PC-3 (cell line): ENCODE measurements around the gene PLA2G2C. TPM values are rescaled to one million over a fixed set of nuclear protein-coding genes. Genes with fewer than 3 reads are reported as not detected.

Experiments used
- ATAC-seq: fragments of 200-7000 bp; cut with Tn5 transposase; 2 replicates; pipeline ENCODE4 v1.9.1; 2020; ENCODE audit warnings: mild to moderate bottlenecking, moderate library complexity
- BruUV-seq: library from RNA; stranded (reverse); fragments of 400-500 nt; replicated peaks from 2 replicates; lab custom pipeline; 2021; lab: Mats Ljungman, UMichigan
- CTCF ChIA-PET: fragments of 300-600 bp; sonication (Branson Sonifier 250); formaldehyde crosslinking; loops from one replicate; lab custom pipeline; 2022; ENCODE audit warnings: antibody characterized with exemption; lab: Charles Lee
- POLR2A ChIA-PET: fragments of 300-600 bp; sonication (Branson Sonifier 250); formaldehyde crosslinking; loops from one replicate; lab custom pipeline; 2022; ENCODE audit warnings: antibody characterized with exemption; ENCODE audit not compliant: unreplicated experiment; lab: Charles Lee
- DNase-seq: peaks from one replicate; pipeline ENCODE4 v3.0.0-alpha.2; 2015
- H2AFZ ChIP-seq: fragments of 300-600 bp; sonication (generic); 2 replicates; pipeline ENCODE4 v1.6.0; 2016; ENCODE audit warnings: antibody characterized with exemption, low read length
- H3F3A ChIP-seq: fragments of 300-600 bp; sonication (generic); one replicate; pipeline ENCODE4 v1.6.0; 2017; ENCODE audit warnings: antibody characterized with exemption, low read length, control low read depth, mild to moderate bottlenecking; ENCODE audit not compliant: unreplicated experiment
- H3K27ac ChIP-seq: fragments of 300-600 bp; sonication (generic); 2 replicates; pipeline ENCODE4 v1.5.1; 2016; ENCODE audit warnings: mild to moderate bottlenecking, low read length
- H3K27me3 ChIP-seq: fragments of 300-600 bp; sonication (generic); 2 replicates; pipeline ENCODE4 v1.6.1; 2016; ENCODE audit warnings: low read length, mixed read lengths
- H3K36me3 ChIP-seq: fragments of 300-600 bp; sonication (generic); 2 replicates; pipeline ENCODE4 v1.6.1; 2016; ENCODE audit warnings: low read depth, mixed run types, low read length, mixed read lengths
- H3K4me1 ChIP-seq: fragments of 300-600 bp; sonication (generic); 2 replicates; pipeline ENCODE4 v1.5.1; 2016; ENCODE audit warnings: low read length; ENCODE audit not compliant: insufficient read depth
- H3K4me2 ChIP-seq: fragments of 300-600 bp; sonication (generic); 2 replicates; pipeline ENCODE4 v1.6.0; 2016; ENCODE audit warnings: low read length
- H3K4me3 ChIP-seq: fragments of 300-600 bp; sonication (generic); 2 replicates; pipeline ENCODE4 v1.5.1; 2016; ENCODE audit warnings: mild to moderate bottlenecking, low read length, mixed read lengths
- H3K79me2 ChIP-seq: fragments of 300-600 bp; sonication (generic); 2 replicates; pipeline ENCODE4 v1.6.1; 2017; ENCODE audit warnings: low read length, mixed read lengths
- H3K9ac ChIP-seq: fragments of 300-600 bp; sonication (generic); 2 replicates; pipeline ENCODE4 v1.6.0; 2016; ENCODE audit warnings: mild to moderate bottlenecking, low read length
- H3K9me2 ChIP-seq: fragments of 300-600 bp; sonication (generic); replicated peaks from 2 replicates; pipeline ENCODE4 v1.6.1; 2016; ENCODE audit warnings: mixed run types, low read length, mixed read lengths
- H3K9me3 ChIP-seq: fragments of 300-600 bp; sonication (generic); 2 replicates; pipeline ENCODE4 v1.6.1; 2016; ENCODE audit warnings: low read length, mixed read lengths
- H4K20me1 ChIP-seq: fragments of 300-600 bp; sonication (generic); 2 replicates; pipeline ENCODE4 v1.6.1; 2016; ENCODE audit warnings: low read length, mixed read lengths
- EZH2 ChIP-seq: fragments of 300-600 bp; sonication (generic); IDR thresholded peaks from one replicate; pipeline ENCODE4 v1.6.1; 2017; ENCODE audit warnings: antibody characterized with exemption, mild to moderate bottlenecking, low read length; ENCODE audit not compliant: unreplicated experiment
- EZH2phosphoT487 ChIP-seq: fragments of 300-600 bp; sonication (generic); IDR thresholded peaks from 2 replicates; pipeline ENCODE4 v1.6.1; 2018; ENCODE audit warnings: mild to moderate bottlenecking, antibody characterized with exemption, low read length, borderline replicate concordance
- intact Hi-C: fragments of 100-400 bp; cut with micrococcal nuclease; formaldehyde crosslinking; loops from 2 replicates; pipeline ENCODE4 v1.9.0; 2023
- total RNA-seq: library from RNA; depleted of rRNA; stranded (reverse); fragments of >200 nt; gene quantifications from 2 replicates; pipeline ENCODE4 v1.2.3, GENCODE V29; 2014; rRNA removed
- TF ChIP-seq, protein P1 (sequence below): fragments of 300-600 bp; sonication (generic); conservative IDR thresholded peaks from 2 replicates; pipeline ENCODE4 v1.5.1; 2017; ENCODE audit warnings: antibody characterized with exemption, low read depth, mild to moderate bottlenecking, low read length

The PLA2G2C gene
- total RNA-seq, 1 experiment from 2014 or later = not detected

DNA sequence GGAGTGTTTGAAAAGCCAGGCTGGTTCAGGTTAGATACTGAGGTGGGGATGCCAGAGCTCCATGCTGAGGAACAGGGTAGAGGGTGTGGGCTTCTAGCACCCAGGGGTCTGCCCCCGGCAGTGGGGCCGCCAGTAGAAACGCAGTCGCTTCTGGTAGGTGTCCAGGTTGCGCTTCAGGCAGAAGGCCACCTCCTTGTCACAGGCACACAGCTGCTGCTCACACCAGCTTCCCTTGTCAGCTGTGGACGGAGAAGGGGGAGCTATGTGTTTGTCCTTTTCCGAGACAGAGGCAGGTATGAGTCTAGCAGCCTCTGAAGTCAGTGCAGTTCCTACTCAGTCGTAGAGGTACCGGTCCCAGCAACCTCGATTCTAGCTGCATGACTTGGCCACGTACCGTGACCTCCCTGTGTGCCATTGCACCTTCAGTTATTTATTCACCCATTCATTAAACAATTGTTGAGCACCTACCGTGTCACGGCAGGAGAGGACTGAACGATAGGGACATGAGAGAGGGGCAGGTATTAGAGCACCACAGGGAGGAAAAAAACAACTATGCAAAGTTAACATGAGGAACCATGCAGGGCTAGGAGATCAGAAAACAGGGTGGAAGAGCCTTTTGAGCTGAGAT lies 72.2 kb downstream of the PLA2G2C start:
- Histone ChIP-seq H3K9me2 (no peaks in the 10 kb centered on the region), H2AFZ (no peak overlapping the region), H4K20me1 (no peaks in the 10 kb centered on the region), H3K27ac (no peak overlapping the region), H3K9ac (no peak overlapping the region), H3F3A (no peaks in the 10 kb centered on the region), H3K4me1 (peaks cover 3% of the 10 kb centered on the region; the same call in 1 of the 2 replicates), H3K4me2 (no peak overlapping the region), H3K4me3 (no peak overlapping the region), H3K27me3 (no peaks in the 10 kb centered on the region), H3K36me3 (no peaks in the 10 kb centered on the region), H3K9me3 (no peaks in the 10 kb centered on the region), H3K79me2 (no peaks in the 10 kb centered on the region)
- no peak for TF ChIP-seq EZH2phosphoT487
- TF ChIP-seq, protein P1, sequence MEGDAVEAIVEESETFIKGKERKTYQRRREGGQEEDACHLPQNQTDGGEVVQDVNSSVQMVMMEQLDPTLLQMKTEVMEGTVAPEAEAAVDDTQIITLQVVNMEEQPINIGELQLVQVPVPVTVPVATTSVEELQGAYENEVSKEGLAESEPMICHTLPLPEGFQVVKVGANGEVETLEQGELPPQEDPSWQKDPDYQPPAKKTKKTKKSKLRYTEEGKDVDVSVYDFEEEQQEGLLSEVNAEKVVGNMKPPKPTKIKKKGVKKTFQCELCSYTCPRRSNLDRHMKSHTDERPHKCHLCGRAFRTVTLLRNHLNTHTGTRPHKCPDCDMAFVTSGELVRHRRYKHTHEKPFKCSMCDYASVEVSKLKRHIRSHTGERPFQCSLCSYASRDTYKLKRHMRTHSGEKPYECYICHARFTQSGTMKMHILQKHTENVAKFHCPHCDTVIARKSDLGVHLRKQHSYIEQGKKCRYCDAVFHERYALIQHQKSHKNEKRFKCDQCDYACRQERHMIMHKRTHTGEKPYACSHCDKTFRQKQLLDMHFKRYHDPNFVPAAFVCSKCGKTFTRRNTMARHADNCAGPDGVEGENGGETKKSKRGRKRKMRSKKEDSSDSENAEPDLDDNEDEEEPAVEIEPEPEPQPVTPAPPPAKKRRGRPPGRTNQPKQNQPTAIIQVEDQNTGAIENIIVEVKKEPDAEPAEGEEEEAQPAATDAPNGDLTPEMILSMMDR = no peak
- TF ChIP-seq EZH2 = no peak
- ATAC-seq (no peak), DNase-seq (no peak)
- POLR2A ChIA-PET = no interaction called here
- no TSS peak for BruUV-seq
- intact Hi-C loops = no loop called here
- CTCF ChIA-PET = no interaction called here

Other genes starting within 250 kb of the PLA2G2C start
- not detected in 2 replicates for gene PLA2G2A, start 206.9 kb downstream of the PLA2G2C start, total RNA-seq
- gene PLA2G5, start 116.3 kb downstream of the PLA2G2C start, total RNA-seq = not detected in 2 replicates
- gene PLA2G2D, start 67.0 kb downstream of the PLA2G2C start, total RNA-seq = not detected in 2 replicates
- gene PLA2G2F, start 47.2 kb downstream of the PLA2G2C start, total RNA-seq = 0.18 TPM in 1 of 2 replicates, not detected in the other
- 0.12 TPM in 1 of 2 replicates, not detected in the other for gene UBXN10, start 422 bp downstream of the PLA2G2C start, total RNA-seq
- not detected in 2 replicates for gene VWA5B1, start 104.4 kb upstream of the PLA2G2C start, total RNA-seq